GM13976 (cell line): ENCODE measurements around the gene DOK1.

Source experiments
- DNase-seq: peaks from one replicate; pipeline ENCODE4 v3.0.0; 2012; ENCODE audit warnings: low spot score
- CTCF ChIP-seq: IDR thresholded peaks from 2 replicates; pipeline ENCODE4 v1.5.1; 2012; ENCODE audit warnings: borderline replicate concordance, mild to moderate bottlenecking; ENCODE audit not compliant: insufficient read depth; ENCODE audit errors: extremely low read depth, missing control alignments, control extremely low read depth
- in situ Hi-C: fragments of 300-500 bp; cut with MboI; formaldehyde crosslinking; loops from one replicate; pipeline ENCODE4 v1.12.0; 2022; ENCODE audit warnings: low sequenced_read_pairs, mixed read lengths, inconsistent platforms; ENCODE audit not compliant: unreplicated experiment

DOK1 gene

GRCh38 chr2:74548285-74548899, 6.1 kb upstream of the DOK1 start:
- DNase-seq: no peak
- in situ Hi-C loops: no loop called here
- TF ChIP-seq CTCF: no peak

GRCh38 chr2:74548900-74549826, 5.4 kb upstream of the DOK1 start:
- no peak for TF ChIP-seq CTCF
- in situ Hi-C loops: no loop called here
- peak; percentile 88 for DNase-seq

GRCh38 chr2:74550231-74550630, 4.3 kb upstream of the DOK1 start:
- no peak for DNase-seq
- in situ Hi-C loops: no loop called here
- TF ChIP-seq CTCF: no peak

GRCh38 chr2:74551530-74551929, 3.0 kb upstream of the DOK1 start:
- no peak for TF ChIP-seq CTCF
- in situ Hi-C loops: no loop called here
- no peak for DNase-seq

- TF ChIP-seq CTCF: no peak
- in situ Hi-C loops: no loop called here
- DNase-seq: peak; percentile 52
Observed at GRCh38 chr2:74551942-74552913, 2.3 kb upstream of the DOK1 start.
